Uterus (tissue), 4 donors: Measurements from ENCODE around the gene ZNF571. TPM values are rescaled to one million over a fixed set of nuclear protein-coding genes. Genes with fewer than 3 reads are reported as not detected.

Experiments used
- DNase-seq, 2 donors: peaks; one replicate each; pipeline ENCODE4 v3.0.0-alpha.2; 2019 to 2020
- H3K27ac ChIP-seq, 2 donors: fragments of 200-600 bp; sonication (generic); 1 replicate in 1 of 2; 2 replicates in 1 of 2; pipeline ENCODE4 v1.5.1; 2016 to 2018
- H3K27me3 ChIP-seq, 2 donors: fragments of 200-600 bp; sonication (generic); one replicate each; pipeline ENCODE4 v1.5.1; 2018 to 2019; ENCODE audit warnings: control low read depth in 1 of 2
- H3K36me3 ChIP-seq, 2 donors: fragments of 200-600 bp; sonication (generic); one replicate each; pipeline ENCODE4 v1.5.1; 2019; ENCODE audit warnings: control low read depth in 1 of 2
- H3K4me1 ChIP-seq, 2 donors: fragments of 200-600 bp; sonication (generic); one replicate each; pipeline ENCODE4 v1.5.1; 2018 to 2019; ENCODE audit warnings: control low read depth in 1 of 2
- H3K4me3 ChIP-seq, 2 donors: fragments of 200-600 bp; sonication (generic); 1 replicate in 1 of 2; 2 replicates in 1 of 2; pipeline ENCODE4 v1.5.1; 2018 to 2019; ENCODE audit warnings: mild to moderate bottlenecking in 1 of 2
- H3K9me3 ChIP-seq, 2 donors: fragments of 200-600 bp; sonication (generic); one replicate each; pipeline ENCODE4 v1.5.1; 2019; ENCODE audit warnings: control low read depth in 1 of 2
- POLR2A ChIP-seq, 2 donors: fragments of 450-650 bp; IDR thresholded peaks; one replicate each; pipeline ENCODE4 v1.6.1; 2016; ENCODE audit warnings: antibody characterized with exemption in 2 of 2, mild to moderate bottlenecking in 1 of 2, moderate library complexity in 1 of 2
- intact Hi-C: fragments of 100-400 bp; cut with DNase I; formaldehyde crosslinking; loops from one replicate; pipeline ENCODE4 v1.15.1; 2023; ENCODE audit warnings: low total_unique reads
- total RNA-seq, 4 donors: library from RNA; depleted of rRNA in 3 of 4; stranded (reverse); fragments of >200 nt in 3 of 4; gene quantifications; one replicate each; pipeline versions ENCODE4 v1.1.0 to v1.2.4, GENCODE V29; 2014 to 2023
- TF ChIP-seq, protein P1 (sequence below), 4 experiments: fragments of 200-600 bp in 2 of 4; fragments of 450-650 bp in 2 of 4; sonication (generic) in 2 of 4; IDR thresholded peaks; one replicate each; pipeline ENCODE4 v1.5.1; 2016 to 2019; ENCODE audit warnings: antibody characterized with exemption in 4 of 4, mild to moderate bottlenecking in 2 of 4, moderate library complexity in 1 of 4
- donor health status: DM: yes; HTN: yes; CAD: no.

Gene ZNF571
- total RNA-seq, 4 donors from 2014 or later = 7.2 to 16.4 (median 11.4) TPM

DNA sequence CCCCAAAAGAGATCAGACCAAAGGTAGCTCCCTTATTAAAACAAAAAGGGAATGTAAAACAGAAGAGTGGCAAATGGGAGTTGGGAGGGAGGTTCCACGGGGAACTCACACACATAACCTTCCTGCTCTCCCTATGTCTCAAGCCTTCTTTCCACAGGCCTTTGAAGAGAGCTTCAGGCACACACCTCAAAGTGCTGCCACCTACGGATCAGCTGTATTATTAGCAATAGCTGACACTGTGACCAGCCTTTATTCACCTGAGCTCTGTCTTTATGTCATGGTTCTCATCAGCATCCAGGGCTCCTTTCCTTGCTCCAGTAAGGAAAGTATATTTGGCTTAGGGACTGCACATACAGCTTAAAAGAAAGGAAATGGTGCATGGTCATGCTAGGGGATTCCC, 11.3 kb downstream of the ZNF571 start:
- no peak for DNase-seq
- peaks cover 0 to 70% of the 10 kb centered on the region in 2 donors for H3K9me3 ChIP-seq

DNA sequence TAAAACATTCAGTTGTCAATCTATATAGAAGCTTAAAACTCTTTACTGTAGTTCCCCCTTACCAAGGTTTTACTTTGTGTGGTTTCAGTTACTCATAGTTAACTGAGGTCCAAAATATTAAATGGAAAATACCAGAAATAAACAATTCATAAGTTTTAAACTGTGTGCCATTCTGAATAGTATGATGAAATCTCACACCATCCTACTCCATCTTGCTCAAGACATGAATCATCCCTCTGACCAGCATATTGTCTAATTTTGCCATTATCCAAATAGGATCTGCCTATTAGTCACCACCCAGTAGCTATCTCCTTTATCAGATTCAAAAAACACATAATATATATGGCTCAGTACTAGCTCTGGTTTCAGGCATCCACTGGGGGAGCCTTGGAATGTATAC, 22.4 kb downstream of the ZNF571 start:
- Histone ChIP-seq H3K27me3 (no peaks in the 10 kb centered on the region), H3K4me1 (no peaks in the 10 kb centered on the region), H3K27ac (no peak overlapping the region), H3K4me3 (no peak overlapping the region), H3K9me3 (peaks cover 2 to 15% of the 10 kb centered on the region in 2 donors), H3K36me3 (no peaks in the 10 kb centered on the region)
- intact Hi-C loops = no loop called here
- TF ChIP-seq, protein P1, sequence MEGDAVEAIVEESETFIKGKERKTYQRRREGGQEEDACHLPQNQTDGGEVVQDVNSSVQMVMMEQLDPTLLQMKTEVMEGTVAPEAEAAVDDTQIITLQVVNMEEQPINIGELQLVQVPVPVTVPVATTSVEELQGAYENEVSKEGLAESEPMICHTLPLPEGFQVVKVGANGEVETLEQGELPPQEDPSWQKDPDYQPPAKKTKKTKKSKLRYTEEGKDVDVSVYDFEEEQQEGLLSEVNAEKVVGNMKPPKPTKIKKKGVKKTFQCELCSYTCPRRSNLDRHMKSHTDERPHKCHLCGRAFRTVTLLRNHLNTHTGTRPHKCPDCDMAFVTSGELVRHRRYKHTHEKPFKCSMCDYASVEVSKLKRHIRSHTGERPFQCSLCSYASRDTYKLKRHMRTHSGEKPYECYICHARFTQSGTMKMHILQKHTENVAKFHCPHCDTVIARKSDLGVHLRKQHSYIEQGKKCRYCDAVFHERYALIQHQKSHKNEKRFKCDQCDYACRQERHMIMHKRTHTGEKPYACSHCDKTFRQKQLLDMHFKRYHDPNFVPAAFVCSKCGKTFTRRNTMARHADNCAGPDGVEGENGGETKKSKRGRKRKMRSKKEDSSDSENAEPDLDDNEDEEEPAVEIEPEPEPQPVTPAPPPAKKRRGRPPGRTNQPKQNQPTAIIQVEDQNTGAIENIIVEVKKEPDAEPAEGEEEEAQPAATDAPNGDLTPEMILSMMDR (IDR thresholded peaks at IDR 0.05) = no peak
- no peak for TF ChIP-seq POLR2A (IDR thresholded peaks at IDR 0.05)
- no peak for DNase-seq

More for the DNA sequence above, 11.3 kb downstream of the ZNF571 start:
- H3K27me3 ChIP-seq = no peaks in the 10 kb centered on the region
- intact Hi-C loops = no loop called here
- no peaks in the 10 kb centered on the region for H3K36me3 ChIP-seq
- TF ChIP-seq, protein P1 (IDR thresholded peaks at IDR 0.05) = no peak
- no peak for TF ChIP-seq POLR2A (IDR thresholded peaks at IDR 0.05)
- H3K27ac ChIP-seq = no peak overlapping the region
- no peak overlapping the region for H3K4me3 ChIP-seq
- no peaks in the 10 kb centered on the region for H3K4me1 ChIP-seq

DNA sequence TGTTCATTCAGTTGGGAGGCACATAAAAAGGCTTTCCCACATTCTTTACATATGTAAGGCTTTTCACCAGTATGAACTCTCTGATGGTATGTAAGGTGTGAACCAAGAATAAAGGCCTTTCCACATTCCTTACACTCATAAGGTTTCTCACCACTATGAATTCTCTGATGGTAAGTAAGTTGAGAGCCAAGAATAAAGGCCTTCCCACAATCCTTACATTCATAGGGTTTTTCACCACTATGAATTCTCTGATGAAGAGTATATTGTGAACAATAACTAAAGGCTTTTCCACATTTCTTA, 29.3 kb downstream of the ZNF571 start:
- no peak for DNase-seq
- no peak overlapping the region for H3K4me3 ChIP-seq
- H3K9me3 ChIP-seq = peaks cover 16 to 30% of the 10 kb centered on the region in 2 donors
- intact Hi-C loops = no loop called here
- no peak for TF ChIP-seq POLR2A (IDR thresholded peaks at IDR 0.05)
- TF ChIP-seq, protein P1 (IDR thresholded peaks at IDR 0.05) = no peak
- H3K27me3 ChIP-seq = no peaks in the 10 kb centered on the region
- H3K36me3 ChIP-seq = peaks cover 0 to 6% of the 10 kb centered on the region in 2 donors
- H3K4me1 ChIP-seq = no peaks in the 10 kb centered on the region
- no peak overlapping the region for H3K27ac ChIP-seq

DNA sequence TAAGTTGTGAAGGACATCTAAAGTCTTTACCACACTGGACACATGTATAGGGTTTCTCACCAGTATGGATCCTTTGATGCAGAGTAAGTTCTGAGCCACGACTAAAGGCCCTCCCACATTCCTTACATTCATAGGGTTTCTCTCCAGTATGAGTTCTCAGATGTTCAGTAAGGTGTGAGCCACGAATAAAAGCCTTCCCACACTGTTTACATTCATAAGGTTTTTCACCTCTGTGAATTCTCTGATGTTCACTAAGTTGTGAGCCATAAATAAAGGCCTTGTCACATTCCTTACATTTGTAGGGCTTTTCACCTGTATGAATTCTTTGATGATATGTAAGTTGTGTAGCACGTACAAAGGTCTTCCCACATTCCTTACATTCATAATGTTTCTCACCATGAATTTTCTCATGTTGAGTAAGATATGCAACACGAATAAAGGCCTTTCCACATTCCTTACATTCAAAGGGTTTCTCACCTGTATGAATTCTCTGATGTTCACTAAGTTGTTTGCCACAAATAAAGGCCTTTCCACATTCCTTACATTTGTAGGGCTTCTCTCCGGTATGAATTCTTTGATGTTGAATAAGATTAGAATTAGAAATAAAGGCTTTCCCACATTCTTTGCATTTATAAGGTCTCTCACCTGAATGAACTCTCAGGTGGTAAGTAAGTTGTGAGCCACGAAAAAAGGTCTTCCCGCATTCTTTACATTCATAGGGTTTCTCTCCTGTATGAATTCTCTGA, 29.8 kb downstream of the ZNF571 start:
- no peak overlapping the region for H3K4me3 ChIP-seq
- H3K27me3 ChIP-seq = no peaks in the 10 kb centered on the region
- no peak overlapping the region for H3K27ac ChIP-seq
- TF ChIP-seq, protein P1 (IDR thresholded peaks at IDR 0.05) = no peak
- no peak for TF ChIP-seq POLR2A (IDR thresholded peaks at IDR 0.05)
- intact Hi-C loops = no loop called here
- DNase-seq = no peak
- H3K36me3 ChIP-seq = peaks cover 0 to 6% of the 10 kb centered on the region in 2 donors
- no peaks in the 10 kb centered on the region for H3K4me1 ChIP-seq
- H3K9me3 ChIP-seq = peaks cover 16 to 35% of the 10 kb centered on the region in 2 donors

DNA sequence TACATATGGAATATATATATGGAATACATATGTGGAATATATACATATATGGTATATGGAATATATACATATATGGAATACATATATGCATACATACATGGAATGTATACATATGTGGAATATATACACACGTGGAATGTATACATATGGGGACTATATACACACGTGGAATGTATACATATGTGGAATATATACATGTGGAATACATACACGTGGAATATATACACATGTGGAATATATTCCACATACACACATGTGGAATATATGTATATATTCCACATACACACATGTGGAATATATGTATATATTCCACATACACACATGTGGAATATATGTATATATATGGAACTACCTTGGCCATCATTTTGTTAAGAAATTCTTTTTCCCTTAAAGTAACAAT, 31.1 kb downstream of the ZNF571 start:
- peaks cover 16 to 48% of the 10 kb centered on the region in 2 donors for H3K9me3 ChIP-seq
- TF ChIP-seq, protein P1 (IDR thresholded peaks at IDR 0.05) = no peak
- no peak for TF ChIP-seq POLR2A (IDR thresholded peaks at IDR 0.05)
- intact Hi-C loops = no loop called here
- no peaks in the 10 kb centered on the region for H3K4me1 ChIP-seq
- no peak overlapping the region for H3K4me3 ChIP-seq
- no peak for DNase-seq
- H3K36me3 ChIP-seq = peaks cover 0 to 6% of the 10 kb centered on the region in 2 donors
- no peaks in the 10 kb centered on the region for H3K27me3 ChIP-seq
- no peak overlapping the region for H3K27ac ChIP-seq
